Measurements from ENCODE around the gene TTYH1. TPM values are rescaled to one million over a fixed set of nuclear protein-coding genes. Genes with fewer than 3 reads are reported as not detected.

TTYH1 gene
- total and polyA plus RNA-seq, 9 of the 15 experiments (the other 6 are each of a cell fraction or from before 2014, with no cell fraction given), result 0.08 TPM; not detected in 8

- intact Hi-C loops (cut with micrococcal nuclease) (no loop called here), in situ Hi-C loops (cut with MboI) (no loop called here)
- no peak overlapping the region for H3K9ac ChIP-seq (ENCODE audit: insufficient read depth in 1 of 2, low read depth in 2 of 2, low read length in 2 of 2)
- no peaks in the 10 kb centered on the region for H3K4me1 ChIP-seq (replicated peaks in 1 of 2; ENCODE audit: control insufficient read depth in 2 of 2, insufficient read depth in 2 of 2, low read length in 2 of 2)
- DNase-seq (ENCODE audit: extremely low read depth in 1 of 4, low spot score in 3 of 4) (no peak), ATAC-seq (no peak), FAIRE-seq (no peak)
- ChIA-PET CTCF (ENCODE audit: low intra/inter-chr PET ratio) (no interaction called here), POLR2A (no interaction called here)
- no peak overlapping the region for H3K27ac ChIP-seq (ENCODE audit: extremely low read depth, low read depth, low read length)
- H3K27me3 ChIP-seq (ENCODE audit: control insufficient read depth in 2 of 2, insufficient read depth in 2 of 2, low read length in 2 of 2), result peaks cover 19 to 21% of the 10 kb centered on the region in 2 experiments; a peak in 4 of 5 replicates
- TF ChIP-seq E4F1 (CRISPR knock-in tag; IDR thresholded peaks at IDR 0.05; ENCODE audit: borderline replicate concordance) (no peak), ZNF561 (CRISPR knock-in tag; conservative IDR thresholded peaks at IDR 0.05) (no peak), ZNF609 (CRISPR knock-in tag; IDR thresholded peaks at IDR 0.05; ENCODE audit: borderline replicate concordance) (no peak), RFX1 (IDR thresholded peaks at IDR 0.05) (no peak)
- WGBS (ENCODE audit: insufficient coverage, low coverage, missing lambda C conversion rate), result 3% methylated on average over 8 of the region's 8 CpGs
- H3K4me2 ChIP-seq (ENCODE audit: insufficient read depth, low read length), result no peak overlapping the region
- no peaks in the 10 kb centered on the region for H3K36me3 ChIP-seq (ENCODE audit: control insufficient read depth, insufficient read depth, low read length)
- no peaks in the 10 kb centered on the region for H4K20me1 ChIP-seq (replicated peaks; ENCODE audit: control insufficient read depth, insufficient read depth, low read length)
- no peaks in the 10 kb centered on the region for H3K79me2 ChIP-seq (ENCODE audit: control insufficient read depth, insufficient read depth, low read length)
- H3K4me3 ChIP-seq, result no peak overlapping the region
- no peak overlapping the region for H2AFZ ChIP-seq (ENCODE audit: low read depth, low read length)
- no TSS peak for BruUV-seq (replicated peaks)
- no peaks in the 10 kb centered on the region; the same call in 1 of the 2 replicates for H3K9me3 ChIP-seq (replicated peaks; ENCODE audit: control insufficient read depth, insufficient read depth, low read depth, low read length)
- no peaks in the 10 kb centered on the region for H3K9me1 ChIP-seq (ENCODE audit: control insufficient read depth, insufficient read depth, low read length)
These were observed 19.6 kb upstream of the TTYH1 start for GRCh38 chr19:54395685-54396084.

All from K562 (cell line).